Ishikawa (cell line): ENCODE data around the gene C2CD4C.
A peak's percentile ranks its signal among the peaks of the same experiment; 100 is the strongest.

Source experiments
- CEBPB ChIP-seq: IDR thresholded peaks from 2 replicates; pipeline ENCODE4 v1.6.1; 2012
- CREB1 ChIP-seq: IDR thresholded peaks from 2 replicates; pipeline ENCODE4 v1.6.1; 2012; ENCODE audit warnings: low read depth
- EGR1 ChIP-seq: IDR thresholded peaks from 2 replicates; pipeline ENCODE4 v1.6.1; 2012
- EP300 ChIP-seq: IDR thresholded peaks from 2 replicates; pipeline ENCODE4 v1.6.1; 2012; ENCODE audit warnings: borderline replicate concordance
- MAX ChIP-seq: IDR thresholded peaks from 2 replicates; pipeline ENCODE4 v1.6.1; 2012
- NFIC ChIP-seq: IDR thresholded peaks from 2 replicates; pipeline ENCODE4 v1.6.1; 2012
- RAD21 ChIP-seq: IDR thresholded peaks from 2 replicates; pipeline ENCODE4 v1.6.1; 2012; ENCODE audit warnings: low read depth
- REST ChIP-seq: IDR thresholded peaks from 2 replicates; pipeline ENCODE4 v1.6.1; 2012; ENCODE audit warnings: low read depth, mild to moderate bottlenecking
- TAF1 ChIP-seq: IDR thresholded peaks from 2 replicates; pipeline ENCODE4 v1.6.1; 2012; ENCODE audit warnings: low read depth, mild to moderate bottlenecking
- TEAD4 ChIP-seq: IDR thresholded peaks from 2 replicates; pipeline ENCODE4 v1.6.1; 2012
- USF1 ChIP-seq: IDR thresholded peaks from 2 replicates; pipeline ENCODE4 v1.6.1; 2012
- YY1 ChIP-seq: IDR thresholded peaks from 2 replicates; pipeline ENCODE4 v1.6.1; 2012; ENCODE audit warnings: low read depth

GRCh38 chr19:409516-410242 lies 732 bp upstream of the C2CD4C start:
- no peak for TF ChIP-seq CEBPB
- no peak for TF ChIP-seq EP300
- TF ChIP-seq NFIC, result no peak
- TF ChIP-seq MAX, result no peak
- TF ChIP-seq CREB1, result no peak
- no peak for TF ChIP-seq TAF1
- peak; percentile 56; the same call in 1 of the 2 replicates for TF ChIP-seq REST
- no peak for TF ChIP-seq USF1
- no peak for TF ChIP-seq RAD21
- no peak for TF ChIP-seq EGR1
- no peak for TF ChIP-seq YY1
- TF ChIP-seq TEAD4, result no peak
